Muscle of leg (tissue), 16 donors: Measurements from ENCODE around the gene AVL9. TPM values are rescaled to one million over a fixed set of nuclear protein-coding genes. Genes with fewer than 3 reads are reported as not detected.
"Not testable (repeated sequence)": the region's sequence is repeated elsewhere in the genome, so short reads cannot be mapped to it uniquely, and the experiment has no call there.

Source experiments
- DNase-seq: peaks from one replicate; pipeline ENCODE4 v3.0.0; 2013
- H3K27ac ChIP-seq: one replicate; pipeline ENCODE4 v1.5.1; 2013; ENCODE audit warnings: mild to moderate bottlenecking, low read length, control low read depth
- H3K27me3 ChIP-seq: one replicate; pipeline ENCODE4 v1.6.1; 2013; ENCODE audit warnings: low read length; ENCODE audit not compliant: control insufficient read depth, insufficient read depth
- H3K36me3 ChIP-seq: one replicate; pipeline ENCODE4 v1.6.1; 2013; ENCODE audit warnings: low read length; ENCODE audit not compliant: control insufficient read depth, insufficient read depth
- H3K4me1 ChIP-seq: one replicate; pipeline ENCODE4 v1.6.1; 2013; ENCODE audit warnings: low read length; ENCODE audit not compliant: control insufficient read depth, insufficient read depth
- H3K4me3 ChIP-seq: one replicate; pipeline ENCODE4 v1.5.1; 2013; ENCODE audit warnings: low read length, control low read depth
- H3K9me3 ChIP-seq: replicated peaks from 2 replicates; pipeline ENCODE4 v1.6.1; 2013; ENCODE audit warnings: low read depth, low read length; ENCODE audit not compliant: control insufficient read depth
- WGBS: methylation state at CpG from one replicate; pipeline ENCODE4 v1.1.5; 2013; ENCODE audit warnings: missing lambda C conversion rate; ENCODE audit not compliant: insufficient coverage; 5-methylcytosine and 5-hydroxymethylcytosine counted together
- long read RNA-seq, 11 donors: transcript quantifications; one replicate each; lab custom pipeline, GENCODE V29; 2026
- polyA plus RNA-seq, 8 donors: library from polyadenylated mRNA; unstranded; fragments of 120-200 nt; gene quantifications; one replicate each; pipeline versions ENCODE4 v1.2.1 to v1.2.3, GENCODE V29; 2013; ENCODE audit warnings: inconsistent platforms in 1 of 8, low replicate concordance in 1 of 8; ENCODE audit not compliant: insufficient read length in 8 of 8, insufficient read depth in 1 of 8
- total RNA-seq: library from RNA; stranded (reverse); fragments of 120-200 nt; gene quantifications from one replicate; pipeline ENCODE4 v1.2.4, GENCODE V29; 2013

Gene AVL9
- total RNA-seq (21.9 TPM), polyA plus RNA-seq (10 to 100 TPM; 11.0 to 17.5 (median 13.3) TPM)
- long read RNA-seq, donor 1, full-length matches to known transcripts, result 1 of 1 reads
- long read RNA-seq, donor 1, partial matches to known transcripts, result 0 of 1 reads
- long read RNA-seq, donor 1, other reads (novel, unspliced or antisense), result 0 of 1 reads
- long read RNA-seq, donor 2, result 0 reads
- long read RNA-seq, donor 3, full-length matches to known transcripts, result 3 of 3 reads
- long read RNA-seq, donor 3, partial matches to known transcripts, result 0 of 3 reads
- long read RNA-seq, donor 3, other reads (novel, unspliced or antisense), result 0 of 3 reads
- long read RNA-seq, donor 4, partial matches to known transcripts, result 0 of 1 reads
- long read RNA-seq, donor 4, other reads (novel, unspliced or antisense), result 0 of 1 reads
- long read RNA-seq, donor 5, full-length matches to known transcripts, result 2 of 2 reads
- long read RNA-seq, donor 5, partial matches to known transcripts, result 0 of 2 reads
- long read RNA-seq, donor 5, other reads (novel, unspliced or antisense), result 0 of 2 reads
- long read RNA-seq, donor 6, full-length matches to known transcripts, result 4 of 4 reads
- long read RNA-seq, donor 6, partial matches to known transcripts, result 0 of 4 reads
- long read RNA-seq, donor 6, other reads (novel, unspliced or antisense), result 0 of 4 reads
- long read RNA-seq, donor 7, full-length matches to known transcripts, result 3 of 3 reads
- long read RNA-seq, donor 7, partial matches to known transcripts, result 0 of 3 reads
- long read RNA-seq, donor 7, other reads (novel, unspliced or antisense), result 0 of 3 reads
- long read RNA-seq, donor 8, result 0 reads
- long read RNA-seq, donor 9, full-length matches to known transcripts, result 1 of 1 reads
- long read RNA-seq, donor 9, partial matches to known transcripts, result 0 of 1 reads
- long read RNA-seq, donor 9, other reads (novel, unspliced or antisense), result 0 of 1 reads
- long read RNA-seq, donor 10, full-length matches to known transcripts, result 2 of 2 reads
- long read RNA-seq, donor 10, partial matches to known transcripts, result 0 of 2 reads
- long read RNA-seq, donor 10, other reads (novel, unspliced or antisense), result 0 of 2 reads
- long read RNA-seq, donor 11, result 0 reads

DNA sequence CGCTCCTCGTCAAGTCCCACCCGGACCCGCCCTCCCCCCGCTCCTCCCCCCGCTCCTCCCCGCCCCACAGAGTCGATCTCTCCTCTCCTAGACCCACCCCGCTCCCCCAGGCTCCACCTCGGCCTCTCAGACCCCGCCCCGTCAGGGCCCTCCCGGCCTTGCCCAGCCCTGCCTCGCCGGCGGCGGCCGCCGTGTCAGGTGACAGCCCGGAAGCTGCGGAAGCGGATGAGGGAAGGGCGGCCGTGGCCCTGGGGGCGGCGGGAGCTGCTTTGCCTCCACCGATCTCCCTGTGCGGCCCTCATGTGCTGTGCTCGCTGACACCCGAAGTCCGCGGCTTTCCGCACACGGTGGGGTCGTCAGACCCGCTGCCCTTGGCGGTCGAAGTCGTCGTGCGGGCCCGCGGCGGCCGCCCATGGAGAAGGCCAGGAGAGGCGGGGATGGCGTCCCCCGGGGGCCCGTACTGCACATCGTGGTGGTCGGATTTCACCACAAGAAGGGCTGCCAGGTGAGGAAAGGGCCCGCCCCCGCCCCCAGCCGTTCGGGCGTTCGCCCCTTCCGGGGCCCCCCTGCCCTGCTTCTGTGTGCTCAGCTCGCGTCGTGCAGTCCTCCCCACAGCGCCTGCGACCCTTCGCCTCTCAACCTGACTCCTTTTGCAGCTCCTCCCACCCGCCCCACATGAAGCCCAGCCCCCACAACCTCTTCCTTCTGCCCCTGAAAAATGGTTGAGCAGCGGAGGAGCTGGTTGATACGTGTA is at the start of gene AVL9:
AVL9 (plus strand) TSS at position 192 of the 754 bp plus-strand sequence; CDS start at position 413, 221 bp downstream.
- WGBS, result under 1% methylated on average over 47 of the region's 67 CpGs
- Histone ChIP-seq H3K27ac (peak within 1 kb of the TSS; percentile 97), H3K27me3 (no peaks in the 10 kb centered on the region), H3K4me1 (peaks cover 3% of the 10 kb centered on the region), H3K36me3 (no peaks in the 10 kb centered on the region), H3K9me3 (no peaks in the 10 kb centered on the region), H3K4me3 (peak within 1 kb of the TSS; percentile 99)
- DNase-seq, result peak; percentile 99

DNA sequence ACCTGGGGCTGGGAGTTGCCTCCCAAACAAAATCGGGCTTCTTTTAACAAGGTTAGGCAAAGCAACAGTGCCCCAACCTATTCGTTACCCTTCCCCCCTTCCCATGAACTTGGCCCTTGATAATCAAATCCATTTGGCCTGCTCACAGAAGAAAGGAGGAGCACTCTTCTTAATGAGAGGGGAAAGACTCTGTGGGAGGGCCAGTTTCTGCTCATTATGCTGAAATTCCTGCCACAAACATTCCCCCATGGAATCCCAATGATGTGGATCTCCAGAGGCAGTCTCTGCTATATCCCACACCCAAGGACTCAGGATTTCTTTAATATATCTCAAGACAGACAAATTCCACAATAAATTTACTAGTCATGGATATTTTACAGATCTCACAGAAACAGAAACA is 48.1 kb upstream of the AVL9 start:
- Histone ChIP-seq H3K4me1 (no peaks in the 10 kb centered on the region), H3K36me3 (no peaks in the 10 kb centered on the region), H3K27me3 (no peaks in the 10 kb centered on the region), H3K27ac (no peak overlapping the region), H3K9me3 (no peaks in the 10 kb centered on the region), H3K4me3 (no peak overlapping the region)
- no peak for DNase-seq
- no CpG with 5 or more reads among the region's 2 CpGs for WGBS

DNA sequence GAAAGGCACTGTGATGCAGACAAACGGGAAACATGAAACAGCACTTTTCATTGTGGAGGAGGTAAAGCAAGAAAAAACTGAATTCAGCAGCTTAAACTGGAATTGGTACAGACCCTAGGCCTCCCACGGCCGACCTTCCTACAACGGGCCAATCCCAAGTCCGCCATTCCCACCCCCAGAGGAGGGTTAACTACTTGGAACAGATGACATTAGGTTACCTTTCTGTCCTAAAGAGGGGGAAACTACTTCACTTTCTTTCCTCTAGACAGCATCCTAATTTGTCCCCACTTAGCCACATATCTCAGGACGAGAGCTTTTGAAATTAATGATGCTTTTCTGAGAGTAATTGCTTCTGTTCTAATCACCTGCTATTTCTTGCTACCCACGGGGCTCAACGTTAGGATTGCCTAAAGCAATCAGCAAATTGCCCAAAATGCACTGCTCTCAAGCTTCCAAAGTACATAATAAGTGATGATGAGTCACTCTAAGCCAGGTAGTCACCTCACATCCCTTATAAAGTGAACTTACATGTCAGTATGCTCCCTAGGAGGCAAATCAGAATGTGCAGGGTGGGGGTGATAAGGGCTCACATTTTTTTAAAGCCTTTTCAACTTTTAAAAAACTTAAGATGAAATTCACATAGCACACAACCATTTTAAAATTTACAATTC is 41.8 kb upstream of the AVL9 start:
- H3K4me3 ChIP-seq, result no peak overlapping the region
- no peaks in the 10 kb centered on the region for H3K9me3 ChIP-seq
- no peaks in the 10 kb centered on the region for H3K4me1 ChIP-seq
- H3K36me3 ChIP-seq, result no peaks in the 10 kb centered on the region
- DNase-seq, result no peak
- no peak overlapping the region for H3K27ac ChIP-seq
- no CpG with 5 or more reads among the region's 8 CpGs for WGBS
- peaks cover 2% of the 10 kb centered on the region for H3K27me3 ChIP-seq

DNA sequence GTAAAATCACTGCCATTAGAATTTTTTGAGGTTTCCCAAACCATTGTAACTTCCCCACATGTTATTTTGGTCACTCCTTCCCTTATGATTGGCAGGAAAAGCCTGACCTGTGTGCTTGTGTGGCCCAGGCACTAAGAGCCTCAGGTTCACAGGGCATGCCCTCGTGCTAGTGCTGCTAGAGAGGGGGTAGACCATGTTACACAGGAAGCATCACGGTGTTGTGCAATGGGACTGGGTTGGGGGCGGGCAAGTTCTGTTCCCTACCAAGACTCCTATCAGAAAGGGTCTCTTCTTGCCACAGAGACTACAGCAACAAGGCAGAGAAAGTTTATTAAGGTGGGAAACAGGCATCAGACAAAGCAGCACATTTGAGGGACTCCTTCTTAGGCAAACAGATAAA is 37.3 kb upstream of the AVL9 start:
- no peaks in the 10 kb centered on the region for H3K4me1 ChIP-seq
- peaks cover 2% of the 10 kb centered on the region for H3K27me3 ChIP-seq
- no peaks in the 10 kb centered on the region for H3K9me3 ChIP-seq
- H3K36me3 ChIP-seq, result no peaks in the 10 kb centered on the region
- H3K4me3 ChIP-seq, result no peak overlapping the region
- H3K27ac ChIP-seq, result no peak overlapping the region
- no peak for DNase-seq
- WGBS, result no CpG with 5 or more reads among the region's 3 CpGs

DNA sequence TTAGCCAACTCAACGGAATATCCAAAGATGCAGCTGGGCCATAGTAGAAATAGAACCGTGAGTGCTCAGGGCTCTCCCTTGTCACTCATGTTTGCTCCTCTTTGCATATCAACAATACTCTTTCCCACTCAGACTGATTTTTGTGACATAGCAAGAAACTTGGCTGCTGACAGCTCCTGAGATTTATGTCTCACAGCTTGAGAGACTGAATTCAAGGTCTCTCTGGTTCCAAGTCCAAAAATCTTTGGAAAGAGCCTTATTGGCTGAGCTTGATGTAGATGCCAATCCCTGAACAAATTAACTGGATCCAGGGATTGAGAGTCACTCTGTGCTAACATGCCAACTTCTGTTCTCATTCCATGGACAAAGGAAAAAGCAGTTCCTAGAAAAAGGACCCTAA is 35.5 kb upstream of the AVL9 start:
- DNase-seq, result no peak
- no peak overlapping the region for H3K4me3 ChIP-seq
- no peaks in the 10 kb centered on the region for H3K36me3 ChIP-seq
- no peaks in the 10 kb centered on the region for H3K9me3 ChIP-seq
- H3K27ac ChIP-seq, result no peak overlapping the region
- 100% methylated on average over 2 of the region's 2 CpGs for WGBS
- peaks cover 2% of the 10 kb centered on the region for H3K27me3 ChIP-seq
- H3K4me1 ChIP-seq, result no peaks in the 10 kb centered on the region

DNA sequence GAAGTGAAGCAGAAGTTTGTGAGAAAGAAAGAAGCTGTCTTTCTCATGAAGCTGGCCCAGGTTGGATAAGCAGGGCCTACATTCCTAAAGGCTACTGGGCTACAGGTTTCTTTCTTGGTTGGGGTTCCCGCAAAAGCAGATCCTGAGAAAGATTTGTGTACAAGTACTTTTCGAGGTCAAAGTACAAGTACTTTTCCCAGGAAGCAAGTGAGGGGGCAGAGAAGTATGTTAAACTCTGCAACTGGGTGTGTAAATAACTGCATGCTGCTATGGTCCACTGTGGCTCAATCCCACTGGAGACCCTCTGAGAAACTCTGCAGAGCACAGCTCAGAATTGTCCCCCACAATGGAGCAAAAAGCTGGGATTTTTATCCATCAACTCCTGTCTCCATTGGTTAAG is 33.8 kb upstream of the AVL9 start:
- peaks cover 2% of the 10 kb centered on the region for H3K27me3 ChIP-seq
- no peak overlapping the region for H3K4me3 ChIP-seq
- no peaks in the 10 kb centered on the region for H3K36me3 ChIP-seq
- H3K4me1 ChIP-seq, result no peaks in the 10 kb centered on the region
- WGBS, result 100% methylated on average over 1 of the region's 2 CpGs
- H3K9me3 ChIP-seq, result no peaks in the 10 kb centered on the region
- no peak overlapping the region for H3K27ac ChIP-seq
- DNase-seq, result no peak

DNA sequence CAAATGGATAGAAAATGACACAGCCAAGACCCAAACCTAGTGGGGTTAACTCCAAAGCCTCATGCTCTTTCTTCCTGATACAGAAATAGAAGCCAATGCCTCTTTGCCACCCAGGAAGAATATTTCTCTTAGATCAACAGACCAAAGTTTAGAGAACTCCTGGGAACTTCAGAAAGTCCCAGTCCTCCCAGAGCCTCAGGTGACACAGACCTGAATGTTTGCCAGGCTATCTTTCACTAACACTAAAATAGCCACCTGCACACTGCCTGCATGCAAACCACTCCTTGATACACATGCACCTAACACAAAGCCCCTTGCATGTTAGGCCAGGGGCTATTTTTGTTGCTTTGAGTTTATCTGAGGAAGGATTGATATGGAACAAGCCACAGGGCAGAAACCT is 32.8 kb upstream of the AVL9 start:
- H3K36me3 ChIP-seq, result no peaks in the 10 kb centered on the region
- H3K4me3 ChIP-seq, result no peak overlapping the region
- H3K27ac ChIP-seq, result no peak overlapping the region
- no peaks in the 10 kb centered on the region for H3K9me3 ChIP-seq
- no peaks in the 10 kb centered on the region for H3K4me1 ChIP-seq
- peaks cover 2% of the 10 kb centered on the region for H3K27me3 ChIP-seq
- DNase-seq, result no peak

DNA sequence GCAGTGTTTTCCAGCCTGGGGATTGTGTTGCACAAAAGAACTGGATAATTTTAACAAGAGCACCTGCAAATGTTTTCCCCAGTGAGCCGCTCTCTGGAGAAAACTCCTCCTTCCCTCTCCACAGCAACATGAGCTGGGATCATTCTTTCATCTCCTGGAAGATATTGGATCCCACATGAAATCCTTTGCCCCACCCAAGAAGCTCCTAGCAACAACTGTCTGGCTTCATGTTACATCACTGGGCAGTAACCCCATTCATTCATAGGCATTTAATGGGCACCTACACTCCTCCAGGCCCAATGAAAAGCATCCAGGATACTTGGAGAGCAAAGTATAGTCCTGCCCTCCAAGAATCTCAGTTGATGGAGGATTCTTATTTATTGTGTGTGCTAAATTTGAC is 32.3 kb upstream of the AVL9 start:
- DNase-seq, result peak; percentile 11
- Histone ChIP-seq H3K4me1 (no peaks in the 10 kb centered on the region), H3K27me3 (no peaks in the 10 kb centered on the region), H3K27ac (no peak overlapping the region), H3K36me3 (no peaks in the 10 kb centered on the region), H3K4me3 (no peak overlapping the region), H3K9me3 (no peaks in the 10 kb centered on the region)
- WGBS, result 64% methylated on average over 1 of the region's 1 CpG

DNA sequence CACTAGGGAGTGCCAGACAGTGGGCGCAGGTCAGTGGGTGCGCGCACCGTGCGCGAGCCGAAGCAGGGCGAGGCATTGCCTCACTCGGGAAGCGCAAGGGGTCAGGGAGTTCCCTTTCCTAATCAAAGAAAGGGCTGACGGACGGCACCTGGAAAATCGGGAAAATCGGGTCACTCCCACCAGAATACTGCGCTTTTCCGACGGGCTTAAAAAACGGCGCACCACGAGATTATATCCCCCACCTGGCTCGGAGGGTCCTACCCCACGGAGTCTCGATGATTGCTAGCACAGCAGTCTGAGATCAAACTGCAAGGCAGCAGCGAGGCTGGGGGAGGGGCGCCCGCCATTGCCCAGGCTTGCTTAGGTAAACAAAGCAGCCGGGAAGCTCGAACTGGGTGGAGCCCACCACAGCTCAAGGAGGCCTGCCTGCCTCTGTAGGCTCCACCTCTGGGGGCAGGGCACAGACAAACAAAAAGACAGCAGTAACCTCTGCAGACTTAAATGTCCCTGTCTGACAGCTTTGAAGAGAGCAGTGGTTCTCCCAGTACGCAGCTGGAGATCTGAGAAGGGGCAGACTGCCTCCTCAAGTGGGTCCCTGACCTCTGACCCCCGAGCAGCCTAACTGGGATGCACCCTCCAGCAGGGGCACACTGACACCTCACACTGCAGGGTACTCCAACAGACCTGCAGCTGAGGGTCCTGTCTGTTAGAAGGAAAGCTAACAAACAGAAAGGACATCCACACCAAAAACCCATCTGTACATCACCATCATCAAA is 30.5 kb upstream of the AVL9 start:
- H3K4me1 ChIP-seq, H3K4me3 ChIP-seq, H3K9me3 ChIP-seq, H3K36me3 ChIP-seq, H3K27me3 ChIP-seq, H3K27ac ChIP-seq, DNase-seq: not testable (repeated sequence)
- 86% methylated on average over 6 of the region's 30 CpGs for WGBS
